ENCODE data around the gene PIPOX.

GRCh38 chr17:29010586-29010985, 32.4 kb upstream of the PIPOX start:
- TF ChIP-seq, protein P1, sequence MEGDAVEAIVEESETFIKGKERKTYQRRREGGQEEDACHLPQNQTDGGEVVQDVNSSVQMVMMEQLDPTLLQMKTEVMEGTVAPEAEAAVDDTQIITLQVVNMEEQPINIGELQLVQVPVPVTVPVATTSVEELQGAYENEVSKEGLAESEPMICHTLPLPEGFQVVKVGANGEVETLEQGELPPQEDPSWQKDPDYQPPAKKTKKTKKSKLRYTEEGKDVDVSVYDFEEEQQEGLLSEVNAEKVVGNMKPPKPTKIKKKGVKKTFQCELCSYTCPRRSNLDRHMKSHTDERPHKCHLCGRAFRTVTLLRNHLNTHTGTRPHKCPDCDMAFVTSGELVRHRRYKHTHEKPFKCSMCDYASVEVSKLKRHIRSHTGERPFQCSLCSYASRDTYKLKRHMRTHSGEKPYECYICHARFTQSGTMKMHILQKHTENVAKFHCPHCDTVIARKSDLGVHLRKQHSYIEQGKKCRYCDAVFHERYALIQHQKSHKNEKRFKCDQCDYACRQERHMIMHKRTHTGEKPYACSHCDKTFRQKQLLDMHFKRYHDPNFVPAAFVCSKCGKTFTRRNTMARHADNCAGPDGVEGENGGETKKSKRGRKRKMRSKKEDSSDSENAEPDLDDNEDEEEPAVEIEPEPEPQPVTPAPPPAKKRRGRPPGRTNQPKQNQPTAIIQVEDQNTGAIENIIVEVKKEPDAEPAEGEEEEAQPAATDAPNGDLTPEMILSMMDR (IDR thresholded peaks at IDR 0.05; ENCODE audit: insufficient read depth, low read length), result no peak
- TF ChIP-seq POLR2AphosphoS5 (IDR thresholded peaks at IDR 0.05; ENCODE audit: low read depth) (no peak), SPI1 (IDR thresholded peaks at IDR 0.05; ENCODE audit: borderline replicate concordance, low read depth) (no peak), GABPA (IDR thresholded peaks at IDR 0.05; ENCODE audit: low read depth) (no peak)

All from HL-60 (cell line).